ENCODE measurements around the gene NFKBIE. TPM values are rescaled to one million over a fixed set of nuclear protein-coding genes. Genes with fewer than 3 reads are reported as not detected.

NFKBIE gene
- total RNA-seq, 1 donor from 2014 or later: 10.4 TPM

Other genes starting within 250 kb of the NFKBIE start
- gene MRPL14, start 138.1 kb downstream of the NFKBIE start, total RNA-seq: 83.9 TPM
- gene TMEM63B, start 138.0 kb downstream of the NFKBIE start, total RNA-seq: 99.2 TPM
- gene CAPN11, start 106.7 kb downstream of the NFKBIE start, total RNA-seq: 0.27 TPM
- gene MYMX, start 48.6 kb downstream of the NFKBIE start, total RNA-seq: not detected
- gene SLC29A1, start 42.0 kb downstream of the NFKBIE start, total RNA-seq: 36.2 TPM
- 680 TPM for gene HSP90AB1, start 18.4 kb downstream of the NFKBIE start, total RNA-seq
- gene SLC35B2, start 8.0 kb downstream of the NFKBIE start, total RNA-seq: 23.8 TPM
- gene TMEM151B, start 4.9 kb upstream of the NFKBIE start, total RNA-seq: not detected
- 12.0 TPM for gene AARS2, start 47.8 kb upstream of the NFKBIE start, total RNA-seq
- gene SPATS1, start 77.1 kb upstream of the NFKBIE start, total RNA-seq: 1.8 TPM
- gene CDC5L, start 122.2 kb upstream of the NFKBIE start, total RNA-seq: 18.3 TPM

All from lower lobe of right lung (tissue), 1 donor.